ENCODE results near the gene PPP1R3G.

DNA sequence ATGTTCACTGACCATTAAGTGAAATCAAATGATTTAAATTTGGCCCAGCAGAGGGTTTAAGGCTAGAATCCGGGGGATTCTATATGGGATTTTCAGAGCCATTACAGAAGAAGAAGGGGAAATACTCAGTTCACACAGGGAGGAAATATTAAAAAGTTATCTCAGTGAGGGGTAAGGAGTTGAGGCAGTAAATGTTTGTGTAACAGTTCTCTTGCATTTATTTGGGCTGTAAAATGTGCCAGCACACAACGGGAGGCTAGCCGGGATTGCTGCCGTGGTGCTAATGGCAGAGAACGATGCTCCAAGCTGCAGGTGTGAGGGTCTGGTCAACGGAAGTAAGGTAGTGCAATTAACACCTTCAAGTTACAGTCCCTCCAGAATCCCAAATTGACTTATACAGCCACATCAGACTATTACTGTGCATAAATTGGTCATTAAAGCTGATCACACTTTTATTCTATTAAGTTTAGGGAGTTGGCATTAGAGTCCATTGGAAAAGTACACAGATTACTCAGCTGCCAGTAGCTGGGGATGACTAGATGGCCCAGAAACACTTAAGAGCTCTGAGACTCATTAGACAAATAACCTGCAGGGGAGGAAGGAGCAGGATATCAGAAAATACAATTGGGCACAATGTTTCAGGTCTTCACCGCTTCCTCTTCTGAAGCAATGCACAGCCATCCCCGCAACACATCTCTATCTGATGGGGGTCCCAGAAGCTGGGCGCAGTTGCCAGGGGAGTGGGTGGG lies 31.3 kb downstream of the PPP1R3G start:
- TF ChIP-seq, protein P1, sequence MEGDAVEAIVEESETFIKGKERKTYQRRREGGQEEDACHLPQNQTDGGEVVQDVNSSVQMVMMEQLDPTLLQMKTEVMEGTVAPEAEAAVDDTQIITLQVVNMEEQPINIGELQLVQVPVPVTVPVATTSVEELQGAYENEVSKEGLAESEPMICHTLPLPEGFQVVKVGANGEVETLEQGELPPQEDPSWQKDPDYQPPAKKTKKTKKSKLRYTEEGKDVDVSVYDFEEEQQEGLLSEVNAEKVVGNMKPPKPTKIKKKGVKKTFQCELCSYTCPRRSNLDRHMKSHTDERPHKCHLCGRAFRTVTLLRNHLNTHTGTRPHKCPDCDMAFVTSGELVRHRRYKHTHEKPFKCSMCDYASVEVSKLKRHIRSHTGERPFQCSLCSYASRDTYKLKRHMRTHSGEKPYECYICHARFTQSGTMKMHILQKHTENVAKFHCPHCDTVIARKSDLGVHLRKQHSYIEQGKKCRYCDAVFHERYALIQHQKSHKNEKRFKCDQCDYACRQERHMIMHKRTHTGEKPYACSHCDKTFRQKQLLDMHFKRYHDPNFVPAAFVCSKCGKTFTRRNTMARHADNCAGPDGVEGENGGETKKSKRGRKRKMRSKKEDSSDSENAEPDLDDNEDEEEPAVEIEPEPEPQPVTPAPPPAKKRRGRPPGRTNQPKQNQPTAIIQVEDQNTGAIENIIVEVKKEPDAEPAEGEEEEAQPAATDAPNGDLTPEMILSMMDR (IDR thresholded peaks at IDR 0.05; ENCODE audit: insufficient read depth, low read depth, low read length): no peak
- TF ChIP-seq EZH2 (IDR thresholded peaks at IDR 0.05; ENCODE audit: insufficient read depth, low read length): no peak

All from astrocyte (in vitro differentiated cells and primary cell).